Ascending aorta (tissue), 2 donors: ENCODE results near the gene HAGH. TPM values are rescaled to one million over a fixed set of nuclear protein-coding genes. Genes with fewer than 3 reads are reported as not detected.

Experiments used
- DNase-seq, 2 donors: peaks; one replicate each; pipeline ENCODE4 v3.0.0-alpha.2; 2019; ENCODE audit warnings: low spot score in 2 of 2
- H3K27ac ChIP-seq, 2 donors: fragments of 200-600 bp; sonication (generic); one replicate each; pipeline ENCODE4 v1.5.1; 2016 to 2017; ENCODE audit warnings: mild to moderate bottlenecking in 1 of 2
- H3K27me3 ChIP-seq: fragments of 200-600 bp; sonication (generic); one replicate; pipeline ENCODE4 v1.5.1; 2017
- H3K36me3 ChIP-seq, 2 donors: fragments of 200-600 bp; sonication (generic); one replicate each; pipeline ENCODE4 v1.5.1; 2016
- H3K4me1 ChIP-seq, 2 donors: fragments of 200-600 bp; sonication (generic); one replicate each; pipeline ENCODE4 v1.5.1; 2016 to 2017; ENCODE audit warnings: mild to moderate bottlenecking in 1 of 2
- H3K4me3 ChIP-seq, 2 donors: fragments of 200-600 bp; sonication (generic); one replicate each; pipeline ENCODE4 v1.5.1; 2016 to 2017; ENCODE audit warnings: mild to moderate bottlenecking in 1 of 2
- H3K9me3 ChIP-seq, 2 donors: fragments of 200-600 bp; sonication (generic); one replicate each; pipeline ENCODE4 v1.5.1; 2016
- CTCF ChIP-seq, 3 experiments: fragments of 200-600 bp in 2 of 3; fragments of 450-650 bp in 1 of 3; sonication (generic) in 2 of 3; IDR thresholded peaks; one replicate each; pipeline ENCODE4 v1.5.1; 2016 to 2019; ENCODE audit warnings: antibody characterized with exemption in 3 of 3, mild to moderate bottlenecking in 1 of 3, moderate library complexity in 1 of 3
- intact Hi-C: fragments of 100-400 bp; cut with DNase I; formaldehyde crosslinking; loops from one replicate; pipeline ENCODE4 v1.15.1; 2023
- total RNA-seq: library from RNA; depleted of rRNA; stranded (reverse); fragments of >200 nt; gene quantifications from one replicate; pipeline ENCODE4 v1.1.0, GENCODE V29; 2016

Gene HAGH
- total RNA-seq, 1 donor from 2014 or later, result 177 TPM

GRCh38 chr16:1770328-1771187 lies 56.1 kb downstream of the HAGH start:
- DNase-seq, result peak in 1 of 2 donors; percentile 83
- H3K9me3 ChIP-seq, result no peaks in the 10 kb centered on the region
- H3K4me1 ChIP-seq, result peaks cover 19 to 28% of the 10 kb centered on the region in 2 donors
- intact Hi-C loops, result loop anchor here (5.0 kb wide), 1 partner anchor 93 kb away; the partner anchor contains the start of gene JPT2
- no peak for TF ChIP-seq CTCF (IDR thresholded peaks at IDR 0.05)
- H3K27me3 ChIP-seq, result no peaks in the 10 kb centered on the region
- peaks cover 26 to 44% of the 10 kb centered on the region in 2 donors for H3K36me3 ChIP-seq
- peak overlapping the region; percentile 98 to 99 for H3K4me3 ChIP-seq
- H3K27ac ChIP-seq, result peak overlapping the region; percentile 86 to 95

- Histone ChIP-seq H3K4me3 (peak overlapping the region; percentile 98 to 99), H3K9me3 (no peaks in the 10 kb centered on the region), H3K4me1 (peaks cover 16 to 27% of the 10 kb centered on the region in 2 donors), H3K36me3 (peaks cover 35 to 47% of the 10 kb centered on the region in 2 donors), H3K27me3 (no peaks in the 10 kb centered on the region), H3K27ac (peak overlapping the region; percentile 86 to 95)
- intact Hi-C loops, result loop anchor here (5.0 kb wide), 1 partner anchor 92 kb away; the partner anchor contains the start of gene JPT2
- no peak for DNase-seq
- TF ChIP-seq CTCF (IDR thresholded peaks at IDR 0.05), result no peak
Observed at GRCh38 chr16:1769402-1770300, 57.0 kb downstream of the HAGH start.

- no peak for TF ChIP-seq CTCF (IDR thresholded peaks at IDR 0.05)
- no peaks in the 10 kb centered on the region for H3K27me3 ChIP-seq
- no peaks in the 10 kb centered on the region for H3K9me3 ChIP-seq
- intact Hi-C loops, result no loop called here
- peaks cover 40 to 54% of the 10 kb centered on the region in 2 donors for H3K36me3 ChIP-seq
- peaks cover 9 to 20% of the 10 kb centered on the region in 2 donors for H3K4me1 ChIP-seq
- H3K27ac ChIP-seq, result no peak overlapping the region
- H3K4me3 ChIP-seq, result no peak overlapping the region
- DNase-seq, result no peak
Observed at GRCh38 chr16:1768767-1769401, 57.7 kb downstream of the HAGH start.

- Histone ChIP-seq H3K4me3 (no peak overlapping the region), H3K9me3 (no peaks in the 10 kb centered on the region), H3K27ac (no peak overlapping the region), H3K27me3 (no peaks in the 10 kb centered on the region), H3K4me1 (peaks cover 7 to 16% of the 10 kb centered on the region in 2 donors), H3K36me3 (peaks cover 47 to 61% of the 10 kb centered on the region in 2 donors)
- intact Hi-C loops, result no loop called here
- TF ChIP-seq CTCF (IDR thresholded peaks at IDR 0.05), result no peak
- no peak for DNase-seq
Observed at GRCh38 chr16:1768061-1768766, 58.4 kb downstream of the HAGH start.
